K562 (cell line): ENCODE data around the gene DGKE. TPM values are rescaled to one million over a fixed set of nuclear protein-coding genes. Genes with fewer than 3 reads are reported as not detected.

Experiments used
- ATAC-seq: fragments of 200-7000 bp; cut with Tn5 transposase; 3 replicates; pipeline ENCODE4 v1.9.1; 2020; ENCODE audit warnings: moderate library complexity
- BruUV-seq: library from RNA; stranded (reverse); fragments of 400-500 nt; replicated peaks from 2 replicates; lab custom pipeline; 2021; lab: Mats Ljungman, UMichigan
- CTCF ChIA-PET: fragments of 300-600 bp; formaldehyde crosslinking; extraction: SDS; loops from one replicate; lab custom pipeline; 2021; ENCODE audit warnings: low intra/inter-chr PET ratio; lab: Yijun Ruan, JAX
- POLR2A ChIA-PET: fragments of 300-600, 350-650 bp; sonication (Branson Sonifier 250); formaldehyde crosslinking; extraction: SDS; loops from one replicate; lab custom pipeline; 2021; ENCODE audit warnings: antibody characterized with exemption, inconsistent platforms; lab: Yijun Ruan, JAX
- DNase-seq, 4 experiments: peaks; one replicate each; pipeline versions ENCODE4 v3.0.0 to v3.0.0-alpha.2; 2011 to 2018; ENCODE audit warnings: low spot score in 3 of 4, mixed read lengths in 3 of 4; ENCODE audit errors: extremely low read depth in 1 of 4
- FAIRE-seq: peaks from 2 replicates; lab custom pipeline; 2011; peaks lifted over from hg19 to GRCh38; lab: Jason Lieb, UNC
- H2AFZ ChIP-seq: 2 replicates; pipeline ENCODE4 v1.6.0; 2011; ENCODE audit warnings: low read depth, low read length, control low read depth, inconsistent platforms
- H3K27ac ChIP-seq: fragments of 200-600 bp; 3 replicates; pipeline ENCODE4 v1.8.0; 2011; ENCODE audit warnings: low read depth, mild to moderate bottlenecking, control low read depth, inconsistent platforms, low read length, moderate library complexity, mixed read lengths; ENCODE audit errors: extremely low read depth
- H3K27me3 ChIP-seq, 2 experiments: fragments of 300-600 bp in 1 of 2; 2 replicates in 1 of 2; 3 replicates in 1 of 2; pipeline versions ENCODE4 v1.6.0 to v1.8.0; 2011; ENCODE audit warnings: inconsistent platforms in 2 of 2, low read length in 2 of 2, mild to moderate bottlenecking in 1 of 2, mixed read lengths in 1 of 2, moderate library complexity in 1 of 2; ENCODE audit not compliant: control insufficient read depth in 2 of 2, insufficient read depth in 2 of 2
- H3K36me3 ChIP-seq: fragments of 300-600 bp; 3 replicates; pipeline ENCODE4 v1.8.0; 2011; ENCODE audit warnings: mild to moderate bottlenecking, low read length, inconsistent platforms; ENCODE audit not compliant: control insufficient read depth, insufficient read depth
- H3K4me1 ChIP-seq, 2 experiments: fragments of 200-600 bp in 1 of 2; replicated peaks in 1 of 2; 2 replicates in 1 of 2; 3 replicates in 1 of 2; pipeline versions ENCODE4 v1.5.1 to v1.8.0; 2011; ENCODE audit warnings: inconsistent platforms in 2 of 2, low read length in 2 of 2, mild to moderate bottlenecking in 1 of 2, mixed read lengths in 1 of 2, moderate library complexity in 1 of 2; ENCODE audit not compliant: control insufficient read depth in 2 of 2, insufficient read depth in 2 of 2
- H3K4me2 ChIP-seq: 2 replicates; pipeline ENCODE4 v1.6.1; 2011; ENCODE audit warnings: low read length, control low read depth, inconsistent platforms, mixed read lengths; ENCODE audit not compliant: insufficient read depth
- H3K4me3 ChIP-seq: fragments of 200-600 bp; sonication (generic), shearing (Covaris generic); 2 replicates; pipeline ENCODE4 v1.5.1; 2016; ENCODE audit warnings: control low read depth, inconsistent platforms
- H3K79me2 ChIP-seq: fragments of 200-600 bp; 3 replicates; pipeline ENCODE4 v1.8.0; 2011; ENCODE audit warnings: low read length, inconsistent platforms; ENCODE audit not compliant: control insufficient read depth, insufficient read depth
- H3K9ac ChIP-seq, 2 experiments: 2 replicates each; pipeline versions ENCODE4 v1.6.0 to v1.6.1; 2011; ENCODE audit warnings: low read depth in 2 of 2, low read length in 2 of 2, control low read depth in 1 of 2, inconsistent platforms in 1 of 2, mild to moderate bottlenecking in 1 of 2, mixed read lengths in 1 of 2; ENCODE audit not compliant: insufficient read depth in 1 of 2
- H3K9me1 ChIP-seq: one replicate; pipeline ENCODE4 v1.6.0; 2011; ENCODE audit warnings: inconsistent platforms, mild to moderate bottlenecking, low read length, moderate library complexity; ENCODE audit not compliant: control insufficient read depth, insufficient read depth
- H3K9me3 ChIP-seq: replicated peaks from 2 replicates; pipeline ENCODE4 v1.5.1; 2011; ENCODE audit warnings: low read depth, low read length, inconsistent platforms; ENCODE audit not compliant: control insufficient read depth, insufficient read depth
- H4K20me1 ChIP-seq: replicated peaks from 2 replicates; pipeline ENCODE4 v1.6.1; 2011; ENCODE audit warnings: low read length, inconsistent platforms, mixed read lengths; ENCODE audit not compliant: control insufficient read depth, insufficient read depth
- BRCA1 ChIP-seq, 2 experiments: fragments of 450-650 bp in 1 of 2; sonication (generic) in 1 of 2; formaldehyde crosslinking in 1 of 2; IDR thresholded peaks; 2 replicates each; pipeline versions ENCODE4 v1.5.0 to v1.6.1; 2017 to 2020; ENCODE audit warnings: mild to moderate bottlenecking in 1 of 2, missing genetic modification reagents in 1 of 2
- CBFB ChIP-seq: sonication (generic); formaldehyde crosslinking; IDR thresholded peaks from 2 replicates; pipeline ENCODE4 v1.4.0; 2020; ENCODE audit warnings: mild to moderate bottlenecking, missing genetic modification reagents
- CBX3 ChIP-seq, 2 experiments: IDR thresholded peaks; 1 replicate in 1 of 2; 2 replicates in 1 of 2; pipeline ENCODE4 v1.6.1; 2012; ENCODE audit warnings: inconsistent platforms in 2 of 2, low read length in 2 of 2, borderline replicate concordance in 1 of 2, control low read depth in 1 of 2
- CCNT2 ChIP-seq: IDR thresholded peaks from 2 replicates; pipeline ENCODE4 v1.6.1; 2011; ENCODE audit warnings: borderline replicate concordance, low read depth, mild to moderate bottlenecking, moderate library complexity, mixed read lengths, low read length; ENCODE audit not compliant: insufficient read length; ENCODE audit errors: extremely low read depth
- ESRRA ChIP-seq: fragments of 450-650 bp; IDR thresholded peaks from 2 replicates; pipeline ENCODE4 v1.6.1; 2014; ENCODE audit warnings: low read depth, mild to moderate bottlenecking, moderate library complexity, borderline replicate concordance
- EZH2 ChIP-seq: IDR thresholded peaks from 2 replicates; pipeline ENCODE4 v1.6.1; 2012; ENCODE audit warnings: low read depth, mild to moderate bottlenecking, inconsistent platforms, low read length, borderline replicate concordance
- GABPB2 ChIP-seq: fragments of 250-450 bp; sonication (Bioruptor Pico); conservative IDR thresholded peaks from 2 replicates; pipeline ENCODE4 v1.5.1; 2021; ENCODE audit warnings: mild to moderate bottlenecking
- NFXL1 ChIP-seq: fragments of 450-650 bp; formaldehyde crosslinking; IDR thresholded peaks from 2 replicates; pipeline ENCODE4 v1.4.0; 2021; ENCODE audit warnings: mild to moderate bottlenecking
- RB1 ChIP-seq: fragments of 450-650 bp; IDR thresholded peaks from 2 replicates; pipeline ENCODE4 v1.6.1; 2017; ENCODE audit warnings: low read depth, mild to moderate bottlenecking
- RBM17 ChIP-seq: fragments of 200-400 bp; formaldehyde crosslinking; IDR thresholded peaks from 2 replicates; pipeline ENCODE4 v1.6.1; 2017; ENCODE audit warnings: low read depth, mild to moderate bottlenecking, low read length, borderline replicate concordance
- SP1 ChIP-seq: sonication (generic); formaldehyde crosslinking; IDR thresholded peaks from 2 replicates; pipeline ENCODE4 v1.8.1; 2022; ENCODE audit warnings: mild to moderate bottlenecking, missing genetic modification reagents
- SRSF3 ChIP-seq: fragments of 200-400 bp; formaldehyde crosslinking; IDR thresholded peaks from 2 replicates; pipeline ENCODE4 v1.6.1; 2016; ENCODE audit warnings: mild to moderate bottlenecking, low read length, moderate library complexity; ENCODE audit not compliant: insufficient read depth
- TEAD2 ChIP-seq: fragments of 450-650 bp; IDR thresholded peaks from 2 replicates; pipeline ENCODE4 v1.6.1; 2016; ENCODE audit warnings: missing genetic modification characterization, control low read depth, missing compliant biosample characterization
- U2AF2 ChIP-seq: fragments of 200-400 bp; formaldehyde crosslinking; optimal IDR thresholded peaks from 2 replicates; pipeline ENCODE3; 2017; ENCODE audit warnings: low read depth, mild to moderate bottlenecking, low read length
- XRCC5 ChIP-seq: fragments of 200-400 bp; formaldehyde crosslinking; IDR thresholded peaks from 2 replicates; pipeline ENCODE4 v1.6.1; 2017; ENCODE audit warnings: low read depth, mild to moderate bottlenecking, low read length
- ZBTB43 ChIP-seq: sonication (generic); formaldehyde crosslinking; IDR thresholded peaks from 2 replicates; pipeline ENCODE4 v1.8.0; 2023; ENCODE audit warnings: mild to moderate bottlenecking, missing genetic modification reagents
- ZNF444 ChIP-seq: fragments of 250-450 bp; sonication (Bioruptor Pico); IDR thresholded peaks from 2 replicates; pipeline ENCODE4 v1.4.0; 2020; ENCODE audit warnings: mild to moderate bottlenecking, moderate library complexity
- ZNF76 ChIP-seq: fragments of 250-450 bp; sonication (Bioruptor Pico); IDR thresholded peaks from 2 replicates; pipeline ENCODE4 v1.4.0; 2020; ENCODE audit warnings: mild to moderate bottlenecking, moderate library complexity, borderline replicate concordance
- WGBS: fragments of 100-300 bp; shearing (Covaris generic); methylation state at CpG from one replicate; pipeline ENCODE4 v1.1.6; 2016; ENCODE audit warnings: low coverage, mixed read lengths; ENCODE audit not compliant: insufficient coverage; ENCODE audit errors: missing lambda C conversion rate; 5-methylcytosine and 5-hydroxymethylcytosine counted together
- in situ Hi-C: fragments of 300-500 bp; cut with MboI; formaldehyde crosslinking; loops from 4 replicates; pipeline ENCODE4 v1.15.0; 2018; ENCODE audit warnings: inconsistent platforms, mixed read lengths
- intact Hi-C: fragments of 100-400 bp; cut with micrococcal nuclease; formaldehyde crosslinking; loops from 2 replicates; pipeline ENCODE4 v1.14.2; 2022
- polyA plus RNA-seq, 8 experiments: library from polyadenylated mRNA; depleted of rRNA in 4 of 8; stranded (reverse) in 5 of 8; unstranded in 3 of 8; fragments of >200 nt; fragmentation: Nextera tagmentation in 2 of 8; fragmentation: Illumina TruSeq in 1 of 8; extraction: Ambion mirVana in 2 of 8; extraction: Trizol in 1 of 8; gene quantifications; 2 replicates each; pipeline versions ENCODE4 v1.2.1 to v1.2.3, GENCODE V29; 2011 to 2014; ENCODE audit warnings: inconsistent platforms in 1 of 8, missing spikeins in 1 of 8
- total RNA-seq, 7 experiments: library from RNA; depleted of rRNA in 6 of 7; stranded (reverse); fragments of >200 nt in 6 of 7; fragmentation: Illumina TruSeq in 2 of 7; extraction: Trizol in 2 of 7; gene quantifications; 2 replicates each; pipeline versions ENCODE4 v1.2.1 to v1.2.3, GENCODE V29; 2011 to 2021; ENCODE audit warnings: low replicate concordance in 1 of 7

Gene DGKE
- total and polyA plus RNA-seq, 9 of the 15 experiments (the other 6 are each of a cell fraction or from before 2014, with no cell fraction given) = 1.3 to 9.9 (median 5.9) TPM

DNA sequence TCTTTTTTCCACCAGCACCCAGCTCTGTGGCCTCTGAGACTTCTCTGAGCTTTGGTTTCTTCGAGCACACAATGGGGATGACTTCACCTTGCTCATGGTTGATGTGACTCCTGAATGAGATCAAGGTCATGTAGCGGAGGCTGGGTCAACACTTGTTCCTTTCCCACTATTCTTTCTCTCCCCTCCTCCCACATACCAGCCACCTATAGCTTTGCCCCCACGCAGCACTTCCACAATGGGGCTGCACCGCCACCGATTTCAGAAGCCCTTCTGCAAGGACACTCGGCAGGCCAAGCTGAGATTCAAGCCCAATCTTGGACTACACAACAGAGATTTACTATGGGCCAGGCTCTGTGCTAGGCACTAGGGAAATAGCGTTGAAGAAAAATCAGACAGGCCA lies 65.5 kb downstream of the DGKE start:
- TF ChIP-seq NFXL1 (CRISPR knock-in tag) = no peak
- no peak for TF ChIP-seq GABPB2 (CRISPR knock-in tag)
- no peak for TF ChIP-seq ZNF444
- TF ChIP-seq CCNT2 = no peak
- no peak for TF ChIP-seq CBFB (CRISPR knock-in tag)
- TF ChIP-seq RB1 = no peak
- no peak for TF ChIP-seq RBM17
- TF ChIP-seq ZNF76 (CRISPR knock-in tag) = no peak
- no peak for TF ChIP-seq TEAD2 (tag)
- TF ChIP-seq EZH2 = no peak
- no peak for TF ChIP-seq CBX3 (IDR thresholded peaks at IDR 0.05; ENCODE audit: borderline replicate concordance in 1 of 2, low read length in 2 of 2)
- TF ChIP-seq SRSF3 = no peak
- no peak for TF ChIP-seq U2AF2
- no peak for TF ChIP-seq ZBTB43 (CRISPR knock-in tag)
- TF ChIP-seq XRCC5 = no peak
- no peak for TF ChIP-seq BRCA1 (IDR thresholded peaks at IDR 0.05)
- no peak for TF ChIP-seq BRCA1 (CRISPR knock-in tag; IDR thresholded peaks at IDR 0.05)
- TF ChIP-seq ESRRA = no peak
- no peak for TF ChIP-seq SP1 (CRISPR knock-in tag)
- no peak for ATAC-seq
- DNase-seq = no peak
- Histone ChIP-seq H3K27me3 (no peaks in the 10 kb centered on the region), H2AFZ (no peak overlapping the region), H3K27ac (no peak overlapping the region), H3K4me3 (no peak overlapping the region), H3K4me1 (peaks cover 0 to 4% of the 10 kb centered on the region in 2 experiments; a peak in 1 of 5 replicates), H3K9me1 (peaks cover 5% of the 10 kb centered on the region), H4K20me1 (no peaks in the 10 kb centered on the region; the same call in none of the 2 replicates), H3K9me3 (no peaks in the 10 kb centered on the region), H3K9ac (no peak overlapping the region), H3K36me3 (peaks cover 92% of the 10 kb centered on the region; the same call in 2 of the 3 replicates), H3K79me2 (no peaks in the 10 kb centered on the region), H3K4me2 (no peak overlapping the region)
- WGBS = 91% methylated on average over 7 of the region's 7 CpGs
- intact Hi-C loops (no loop called here), in situ Hi-C loops (no loop called here)
- ChIA-PET POLR2A (interaction anchor here (0.6 to 3.0 kb wide), 5 partner anchors 9 to 28 kb away, joined by 3 to 12 read pairs (median 4); partner anchors contain the start of gene TRIM25), CTCF (no interaction called here)
- no TSS peak for BruUV-seq
- FAIRE-seq = no peak
